VCaP (cell line): ENCODE results near the gene TCP1.
"Not testable (repeated sequence)": the region's sequence is repeated elsewhere in the genome, so short reads cannot be mapped to it uniquely, and the experiment has no call there.

ENCODE experiments used
- H3K27ac ChIP-seq: fragments of 450-650 bp; 2 replicates; pipeline ENCODE4 v1.5.1; 2017
- CTCF ChIP-seq: fragments of 450-650 bp; conservative IDR thresholded peaks from 2 replicates; pipeline ENCODE4 v1.5.1; 2017; ENCODE audit warnings: mild to moderate bottlenecking, moderate library complexity

Gene TCP1

GRCh38 chr6:159800141-159800865 lies 10.9 kb upstream of the TCP1 start, which contains the start of gene PNLDC1:
Gene PNLDC1, plus strand, starts transcription at chr6:159800276. Its CDS starts 32 bp downstream, at chr6:159800308.
- no peak within 1 kb of the TSS for H3K27ac ChIP-seq
- no peak for TF ChIP-seq CTCF

GRCh38 chr6:159797554-159797953 lies 8.2 kb upstream of the TCP1 start:
- TF ChIP-seq CTCF, result no peak
- H3K27ac ChIP-seq, result no peak overlapping the region

- not testable (repeated sequence) for H3K27ac ChIP-seq
Observed at GRCh38 chr6:159794976-159795375, 5.6 kb upstream of the TCP1 start.

- no peak for TF ChIP-seq CTCF
- peak overlapping the region; percentile 92 for H3K27ac ChIP-seq
Observed at GRCh38 chr6:159790956-159791598, 1.7 kb upstream of the TCP1 start.

GRCh38 chr6:159790149-159790955 lies 950 bp upstream of the TCP1 start, which contains the start of gene MRPL18:
Gene MRPL18, plus strand, starts transcription at chr6:159790467. Its CDS starts 121 bp downstream, at chr6:159790588.
- peak within 1 kb of the TSS; percentile 92 for H3K27ac ChIP-seq
- TF ChIP-seq CTCF, result no peak

GRCh38 chr6:159788753-159789376 lies 537 bp downstream of the TCP1 start:
- H3K27ac ChIP-seq, result peak overlapping the region; percentile 92
- no peak for TF ChIP-seq CTCF

- no peak for TF ChIP-seq CTCF
- peak overlapping the region; percentile 92 for H3K27ac ChIP-seq
Observed at GRCh38 chr6:159788276-159788675, 1.1 kb downstream of the TCP1 start.
